H9 (cell line): Measurements from ENCODE around the gene SIGLEC1. TPM values are rescaled to one million over a fixed set of nuclear protein-coding genes. Genes with fewer than 3 reads are reported as not detected.

Experiments used
- DNase-seq: peaks from one replicate; pipeline ENCODE4 v3.0.0-alpha.2; 2017
- H2AFZ ChIP-seq: one replicate; pipeline ENCODE4 v1.6.1; 2013; ENCODE audit warnings: mild to moderate bottlenecking, low read length, control low read depth, moderate library complexity
- H2AK5ac ChIP-seq: 2 replicates; pipeline ENCODE4 v1.6.1; 2013; ENCODE audit warnings: low read length, control low read depth, mixed read lengths; ENCODE audit not compliant: insufficient read length
- H2BK120ac ChIP-seq: one replicate; pipeline ENCODE4 v1.6.1; 2013; ENCODE audit warnings: low read depth, mild to moderate bottlenecking, low read length, control low read depth, inconsistent platforms; ENCODE audit not compliant: poor library complexity, severe bottlenecking
- H2BK12ac ChIP-seq: 2 replicates; pipeline ENCODE4 v1.6.1; 2013; ENCODE audit warnings: low read length, control low read depth, mixed read lengths, low read depth; ENCODE audit not compliant: insufficient read length
- H2BK15ac ChIP-seq: 2 replicates; pipeline ENCODE4 v1.6.1; 2013; ENCODE audit warnings: low read depth, low read length, control low read depth
- H2BK20ac ChIP-seq: one replicate; pipeline ENCODE4 v1.6.1; 2013; ENCODE audit warnings: low read depth, mild to moderate bottlenecking, low read length, control low read depth, inconsistent platforms; ENCODE audit not compliant: poor library complexity, severe bottlenecking
- H2BK5ac ChIP-seq: 2 replicates; pipeline ENCODE4 v1.6.1; 2013; ENCODE audit warnings: low read length, control low read depth, mixed read lengths; ENCODE audit not compliant: insufficient read length
- H3K14ac ChIP-seq: 2 replicates; pipeline ENCODE4 v1.6.1; 2013; ENCODE audit warnings: low read length, control low read depth; ENCODE audit not compliant: insufficient read depth
- H3K18ac ChIP-seq: 2 replicates; pipeline ENCODE4 v1.6.1; 2013; ENCODE audit warnings: low read depth, mild to moderate bottlenecking, mixed read lengths, low read length, control low read depth; ENCODE audit not compliant: insufficient read length
- H3K23ac ChIP-seq: 2 replicates; pipeline ENCODE4 v1.6.1; 2013; ENCODE audit warnings: low read length, control low read depth, mixed read lengths, low read depth; ENCODE audit not compliant: insufficient read length
- H3K23me2 ChIP-seq: 2 replicates; pipeline ENCODE4 v1.6.1; 2013; ENCODE audit warnings: low read depth, mild to moderate bottlenecking, mixed read lengths, low read length, control low read depth; ENCODE audit not compliant: insufficient read length, poor library complexity, severe bottlenecking
- H3K27ac ChIP-seq: 2 replicates; pipeline ENCODE4 v1.5.1; 2013; ENCODE audit warnings: low read length, control low read depth, mixed read lengths, low read depth; ENCODE audit not compliant: insufficient read length
- H3K27me3 ChIP-seq: 2 replicates; pipeline ENCODE4 v1.6.1; 2013; ENCODE audit warnings: low read length, control low read depth, inconsistent platforms; ENCODE audit not compliant: insufficient read depth
- H3K4ac ChIP-seq: 2 replicates; pipeline ENCODE4 v1.6.1; 2013; ENCODE audit warnings: low read depth, mild to moderate bottlenecking, control low read depth, inconsistent platforms, low read length, moderate library complexity
- H3K4me1 ChIP-seq: 2 replicates; pipeline ENCODE4 v1.6.1; 2013; ENCODE audit warnings: low read length, control low read depth, inconsistent platforms; ENCODE audit not compliant: insufficient read depth
- H3K4me2 ChIP-seq: 2 replicates; pipeline ENCODE4 v1.6.1; 2013; ENCODE audit warnings: low read length, control low read depth, mixed read lengths; ENCODE audit not compliant: insufficient read length, insufficient read depth
- H3K56ac ChIP-seq: 2 replicates; pipeline ENCODE4 v1.6.1; 2013; ENCODE audit warnings: low read depth, mild to moderate bottlenecking, mixed read lengths, low read length, control low read depth; ENCODE audit not compliant: insufficient read length
- H3K79me1 ChIP-seq: 2 replicates; pipeline ENCODE4 v1.6.1; 2013; ENCODE audit warnings: low read depth, mild to moderate bottlenecking, moderate library complexity, low read length, control low read depth, inconsistent platforms; ENCODE audit not compliant: insufficient read depth, poor library complexity, severe bottlenecking
- H3K79me2 ChIP-seq: 2 replicates; pipeline ENCODE4 v1.6.1; 2013; ENCODE audit warnings: low read length, control low read depth, inconsistent platforms; ENCODE audit not compliant: insufficient read depth
- H3K9ac ChIP-seq: 2 replicates; pipeline ENCODE4 v1.6.1; 2013; ENCODE audit warnings: low read length, control low read depth, mixed read lengths; ENCODE audit not compliant: insufficient read length; ENCODE audit errors: extremely low read depth
- H3K9me3 ChIP-seq: one replicate; pipeline ENCODE4 v1.6.1; 2013; ENCODE audit warnings: low read depth, low read length, inconsistent platforms; ENCODE audit not compliant: control insufficient read depth
- H3T11ph ChIP-seq: one replicate; pipeline ENCODE4 v1.6.1; 2013; ENCODE audit warnings: mild to moderate bottlenecking, low read length, control low read depth, inconsistent platforms
- H4K20me1 ChIP-seq: one replicate; pipeline ENCODE4 v1.6.1; 2013; ENCODE audit not compliant: control insufficient read depth, insufficient read length, insufficient read depth
- H4K5ac ChIP-seq: 2 replicates; pipeline ENCODE4 v1.6.1; 2013; ENCODE audit warnings: low read depth, mild to moderate bottlenecking, mixed read lengths, low read length, control low read depth; ENCODE audit not compliant: insufficient read length
- H4K8ac ChIP-seq: replicated peaks from 2 replicates; pipeline ENCODE4 v1.6.1; 2013; ENCODE audit warnings: low read length, control low read depth, mixed read lengths, low read depth; ENCODE audit not compliant: insufficient read length
- H4K91ac ChIP-seq: 2 replicates; pipeline ENCODE4 v1.6.1; 2013; ENCODE audit warnings: low read depth, mild to moderate bottlenecking, moderate library complexity, mixed read lengths, low read length, control low read depth; ENCODE audit not compliant: insufficient read length
- H3K27ac Mint-ChIP-seq, 3 experiments: 2 replicates in 2 of 3; 3 replicates in 1 of 3; pipeline ENCODE4 v1.8.0; 2020 to 2021; ENCODE audit warnings: mixed read lengths in 3 of 3, mild to moderate bottlenecking in 1 of 3, moderate library complexity in 1 of 3
- H3K27me3 Mint-ChIP-seq: 2 replicates; pipeline ENCODE4 v1.8.0; 2021; ENCODE audit warnings: low read depth, mild to moderate bottlenecking, moderate library complexity, mixed read lengths
- H3K36me3 Mint-ChIP-seq, 3 experiments: 2 replicates in 2 of 3; 3 replicates in 1 of 3; pipeline ENCODE4 v1.8.0; 2020 to 2021; ENCODE audit warnings: low read depth in 3 of 3, mixed read lengths in 3 of 3; ENCODE audit not compliant: insufficient read depth in 1 of 3
- H3K4me1 Mint-ChIP-seq, 2 experiments: 2 replicates each; pipeline ENCODE4 v1.8.0; 2020; ENCODE audit warnings: mixed read lengths in 2 of 2
- H3K4me3 Mint-ChIP-seq, 2 experiments: 2 replicates in 1 of 2; 3 replicates in 1 of 2; pipeline ENCODE4 v1.8.0; 2020 to 2021; ENCODE audit warnings: mild to moderate bottlenecking in 2 of 2, mixed read lengths in 2 of 2, moderate library complexity in 1 of 2
- H3K9me3 Mint-ChIP-seq, 2 experiments: 2 replicates in 1 of 2; 3 replicates in 1 of 2; pipeline ENCODE4 v1.8.0; 2020; ENCODE audit warnings: mild to moderate bottlenecking in 2 of 2, mixed read lengths in 2 of 2, moderate library complexity in 1 of 2
- WGBS: extraction: QIAGEN DNeasy Blood & Tissue Kit; methylation state at CpG from one replicate; pipeline ENCODE4 v1.1.7; 2013; ENCODE audit warnings: missing lambda C conversion rate, low lambda C conversion rate, mixed read lengths; ENCODE audit not compliant: insufficient read length; ENCODE audit errors: extremely low coverage; 5-methylcytosine and 5-hydroxymethylcytosine counted together
- total RNA-seq: library from RNA; stranded (reverse); gene quantifications from 2 replicates; pipeline ENCODE4 v1.2.1, GENCODE V29; 2021
- TF ChIP-seq, protein P1 (sequence below): fragments of 200-600 bp; sonication (generic); conservative IDR thresholded peaks from 3 replicates; pipeline ENCODE4 v1.8.0; 2021; ENCODE audit warnings: antibody characterized with exemption, mild to moderate bottlenecking

The SIGLEC1 gene
- total RNA-seq, 1 experiment from 2014 or later = not detected

- H3K18ac ChIP-seq = no peak overlapping the region
- H3K14ac ChIP-seq = no peak overlapping the region
- Mint-ChIP-seq H3K27me3 (peaks cover 48% of the 10 kb centered on the region), H3K4me1 (peaks cover 22 to 36% of the 10 kb centered on the region in 2 experiments), H3K4me3 (peak overlapping the region in 1 of 2 experiments; percentile 58; a peak in 2 of 5 replicates), H3K36me3 (no peaks in the 10 kb centered on the region), H3K27ac (peak overlapping the region in 1 of 3 experiments; percentile 19; a peak in 1 of 7 replicates), H3K9me3 (no peaks in the 10 kb centered on the region; a peak in 1 of 5 replicates)
- H4K5ac ChIP-seq = no peak overlapping the region
- H3K4me2 ChIP-seq = no peak overlapping the region
- no peaks in the 10 kb centered on the region for H4K20me1 ChIP-seq
- H3K27me3 ChIP-seq = no peaks in the 10 kb centered on the region; the same call in 1 of the 2 replicates
- no peak overlapping the region for H3K27ac ChIP-seq
- H3K23ac ChIP-seq = no peak overlapping the region
- peaks cover 13% of the 10 kb centered on the region for H3K23me2 ChIP-seq
- no peaks in the 10 kb centered on the region for H3K79me2 ChIP-seq
- DNase-seq = no peak
- TF ChIP-seq, protein P1, sequence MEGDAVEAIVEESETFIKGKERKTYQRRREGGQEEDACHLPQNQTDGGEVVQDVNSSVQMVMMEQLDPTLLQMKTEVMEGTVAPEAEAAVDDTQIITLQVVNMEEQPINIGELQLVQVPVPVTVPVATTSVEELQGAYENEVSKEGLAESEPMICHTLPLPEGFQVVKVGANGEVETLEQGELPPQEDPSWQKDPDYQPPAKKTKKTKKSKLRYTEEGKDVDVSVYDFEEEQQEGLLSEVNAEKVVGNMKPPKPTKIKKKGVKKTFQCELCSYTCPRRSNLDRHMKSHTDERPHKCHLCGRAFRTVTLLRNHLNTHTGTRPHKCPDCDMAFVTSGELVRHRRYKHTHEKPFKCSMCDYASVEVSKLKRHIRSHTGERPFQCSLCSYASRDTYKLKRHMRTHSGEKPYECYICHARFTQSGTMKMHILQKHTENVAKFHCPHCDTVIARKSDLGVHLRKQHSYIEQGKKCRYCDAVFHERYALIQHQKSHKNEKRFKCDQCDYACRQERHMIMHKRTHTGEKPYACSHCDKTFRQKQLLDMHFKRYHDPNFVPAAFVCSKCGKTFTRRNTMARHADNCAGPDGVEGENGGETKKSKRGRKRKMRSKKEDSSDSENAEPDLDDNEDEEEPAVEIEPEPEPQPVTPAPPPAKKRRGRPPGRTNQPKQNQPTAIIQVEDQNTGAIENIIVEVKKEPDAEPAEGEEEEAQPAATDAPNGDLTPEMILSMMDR = no peak
- no peak overlapping the region for H2BK20ac ChIP-seq
- peaks cover 2% of the 10 kb centered on the region; the same call in 1 of the 2 replicates for H3K4me1 ChIP-seq
- H2AFZ ChIP-seq = no peak overlapping the region
- no peak overlapping the region for H2BK120ac ChIP-seq
- H3T11ph ChIP-seq = no peak overlapping the region
- H2BK5ac ChIP-seq = no peak overlapping the region
- no peaks in the 10 kb centered on the region for H3K9me3 ChIP-seq
- no peak overlapping the region for H2AK5ac ChIP-seq
- no peak overlapping the region for H2BK15ac ChIP-seq
- H3K9ac ChIP-seq = no peak overlapping the region
- H4K91ac ChIP-seq = no peak overlapping the region
- H3K79me1 ChIP-seq = no peaks in the 10 kb centered on the region
- H4K8ac ChIP-seq = no peak overlapping the region
- H3K4ac ChIP-seq = no peak overlapping the region
- no CpG with 5 or more reads among the region's 18 CpGs for WGBS
- H3K56ac ChIP-seq = no peak overlapping the region
- H2BK12ac ChIP-seq = no peak overlapping the region
Measured at GRCh38 chr20:3679749-3680700, 32.4 kb downstream of the SIGLEC1 start.
